Omental fat pad (tissue), 4 donors: Measurements from ENCODE around the gene IRF8. TPM values are rescaled to one million over a fixed set of nuclear protein-coding genes. Genes with fewer than 3 reads are reported as not detected.

ENCODE experiments used
- ATAC-seq: fragments of 150-250 bp; one replicate; pipeline ENCODE4 v1.9.1; 2016; ENCODE audit warnings: mild to moderate bottlenecking, moderate library complexity; ENCODE audit not compliant: low FRiP score
- DNase-seq: peaks from one replicate; pipeline ENCODE4 v3.0.0-alpha.2; 2019; ENCODE audit warnings: low spot score
- CTCF ChIP-seq, 3 donors: fragments of 450-650 bp; IDR thresholded peaks; one replicate each; pipeline ENCODE4 v1.5.1; 2016 to 2017; ENCODE audit warnings: antibody characterized with exemption in 3 of 3, mild to moderate bottlenecking in 3 of 3, moderate library complexity in 2 of 3
- small RNA-seq: library from RNA; depleted of rRNA; stranded (forward); fragments of <200 nt; gene quantifications from one replicate; pipeline ENCODE3, GENCODE V24; 2016
- total RNA-seq, 4 donors: library from RNA; depleted of rRNA; stranded (reverse); fragments of >200 nt; gene quantifications; one replicate each; pipeline ENCODE4 v1.1.0, GENCODE V29; 2016

IRF8 gene
- total RNA-seq, 4 donors from 2014 or later = 32.5 to 134 (median 65.8) TPM

- DNase-seq (no peak), ATAC-seq (no peak)
- no peak for TF ChIP-seq CTCF (IDR thresholded peaks at IDR 0.05)
Measured at GRCh38 chr16:85968041-85968920, 69.3 kb downstream of the IRF8 start.

- DNase-seq (no peak), ATAC-seq (no peak)
- TF ChIP-seq CTCF (IDR thresholded peaks at IDR 0.05) = no peak
Measured at GRCh38 chr16:85969159-85969558, 70.2 kb downstream of the IRF8 start.

- ATAC-seq (no peak), DNase-seq (no peak)
- TF ChIP-seq CTCF (IDR thresholded peaks at IDR 0.05) = no peak
Measured at GRCh38 chr16:85969591-85969990, 70.6 kb downstream of the IRF8 start.

- TF ChIP-seq CTCF (IDR thresholded peaks at IDR 0.05) = no peak
- ATAC-seq = no peak
- DNase-seq = no peak
Measured at GRCh38 chr16:85970016-85970733, 71.2 kb downstream of the IRF8 start.

GRCh38 chr16:85970738-85971137, 71.8 kb downstream of the IRF8 start:
- ATAC-seq (no peak), DNase-seq (no peak)
- no peak for TF ChIP-seq CTCF (IDR thresholded peaks at IDR 0.05)

Small RNAs within 50 kb of the gene (small RNA-seq; reads per million reads assigned to genes)
- not detected for gene MIR6774

Other genes with a start within 250 kb of the IRF8 start
- under 1 TPM in 2 of 4 donors, not detected in 2; 0.25 to 0.72 TPM for gene GINS2, start 210.2 kb upstream of the IRF8 start, total RNA-seq
- gene C16orf74, start 148.1 kb upstream of the IRF8 start, total RNA-seq = 1 to 10 TPM; 1.1 to 3.5 (median 2.8) TPM
- gene EMC8, start 99.6 kb upstream of the IRF8 start, total RNA-seq = 10 to 100 TPM; 22.2 to 39.0 (median 27.3) TPM
- gene COX4I1, start 99.5 kb upstream of the IRF8 start, total RNA-seq = 100 to 1,000 TPM; 379 to 637 (median 462) TPM